22Rv1 (cell line): ENCODE measurements around the gene C6orf58.

ENCODE experiments used
- H3K27ac ChIP-seq: fragments of 450-650 bp; 2 replicates; pipeline ENCODE4 v1.5.1; 2017
- ZFX ChIP-seq: fragments of 450-650 bp; IDR thresholded peaks from 2 replicates; pipeline ENCODE4 v1.6.1; 2017; ENCODE audit warnings: antibody characterized with exemption, borderline replicate concordance
- TF ChIP-seq, protein P1 (sequence below): fragments of 450-650 bp; IDR thresholded peaks from 2 replicates; pipeline ENCODE4 v1.5.1; 2017; ENCODE audit warnings: mild to moderate bottlenecking

The C6orf58 gene

DNA sequence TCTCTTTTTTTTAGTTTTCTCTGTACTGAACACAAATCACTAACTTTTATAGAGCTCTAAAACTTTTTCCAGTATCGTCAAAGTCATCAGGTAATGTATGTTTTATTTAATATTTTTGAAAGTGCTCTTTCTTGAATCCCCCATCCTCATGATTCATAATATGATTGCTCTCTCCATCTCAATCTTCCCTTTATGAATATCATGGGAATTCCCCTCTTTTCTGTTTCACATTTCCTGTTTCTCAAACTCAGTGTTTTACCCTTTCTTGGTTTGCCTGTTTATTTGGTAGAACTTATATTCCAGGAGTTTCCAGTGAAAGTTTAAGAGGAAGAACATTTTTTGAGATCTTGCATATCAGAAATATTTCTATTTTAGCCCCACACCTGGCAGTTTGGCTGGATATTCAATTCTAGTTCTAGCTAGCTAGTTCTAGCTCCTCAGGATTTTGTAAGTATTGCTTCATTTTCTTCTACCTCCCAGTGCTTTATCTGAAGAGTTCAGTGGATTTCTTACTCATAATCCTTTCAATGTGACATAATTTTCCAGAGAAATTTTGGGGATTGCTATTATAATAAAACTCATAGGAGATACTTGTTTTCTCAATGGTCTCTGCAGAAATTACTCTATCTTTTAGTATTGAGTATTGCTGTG is 6.1 kb upstream of the C6orf58 start:
- TF ChIP-seq, protein P1, sequence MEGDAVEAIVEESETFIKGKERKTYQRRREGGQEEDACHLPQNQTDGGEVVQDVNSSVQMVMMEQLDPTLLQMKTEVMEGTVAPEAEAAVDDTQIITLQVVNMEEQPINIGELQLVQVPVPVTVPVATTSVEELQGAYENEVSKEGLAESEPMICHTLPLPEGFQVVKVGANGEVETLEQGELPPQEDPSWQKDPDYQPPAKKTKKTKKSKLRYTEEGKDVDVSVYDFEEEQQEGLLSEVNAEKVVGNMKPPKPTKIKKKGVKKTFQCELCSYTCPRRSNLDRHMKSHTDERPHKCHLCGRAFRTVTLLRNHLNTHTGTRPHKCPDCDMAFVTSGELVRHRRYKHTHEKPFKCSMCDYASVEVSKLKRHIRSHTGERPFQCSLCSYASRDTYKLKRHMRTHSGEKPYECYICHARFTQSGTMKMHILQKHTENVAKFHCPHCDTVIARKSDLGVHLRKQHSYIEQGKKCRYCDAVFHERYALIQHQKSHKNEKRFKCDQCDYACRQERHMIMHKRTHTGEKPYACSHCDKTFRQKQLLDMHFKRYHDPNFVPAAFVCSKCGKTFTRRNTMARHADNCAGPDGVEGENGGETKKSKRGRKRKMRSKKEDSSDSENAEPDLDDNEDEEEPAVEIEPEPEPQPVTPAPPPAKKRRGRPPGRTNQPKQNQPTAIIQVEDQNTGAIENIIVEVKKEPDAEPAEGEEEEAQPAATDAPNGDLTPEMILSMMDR: no peak
- TF ChIP-seq ZFX: no peak
- no peak overlapping the region for H3K27ac ChIP-seq

DNA sequence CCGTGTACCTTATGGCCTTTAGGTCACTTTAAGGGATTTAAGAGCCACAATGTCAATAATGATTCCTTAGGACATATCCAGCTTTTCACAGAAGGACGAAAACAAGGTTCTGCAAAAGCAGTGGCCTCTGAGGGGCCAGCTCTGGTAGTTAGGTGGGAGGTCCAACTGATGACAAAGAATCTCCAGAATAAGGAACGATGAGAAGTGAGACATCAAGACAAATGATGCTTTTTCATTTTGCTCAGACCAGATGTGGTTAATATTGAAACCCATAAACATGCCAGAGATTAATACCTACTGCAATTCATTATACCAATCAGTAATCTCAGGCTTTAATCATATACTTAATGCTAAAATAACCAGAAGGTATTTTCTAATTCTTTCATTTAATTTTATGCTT is 1.9 kb downstream of the C6orf58 start:
- TF ChIP-seq, protein P1: no peak
- no peak for TF ChIP-seq ZFX
- H3K27ac ChIP-seq: no peak overlapping the region

DNA sequence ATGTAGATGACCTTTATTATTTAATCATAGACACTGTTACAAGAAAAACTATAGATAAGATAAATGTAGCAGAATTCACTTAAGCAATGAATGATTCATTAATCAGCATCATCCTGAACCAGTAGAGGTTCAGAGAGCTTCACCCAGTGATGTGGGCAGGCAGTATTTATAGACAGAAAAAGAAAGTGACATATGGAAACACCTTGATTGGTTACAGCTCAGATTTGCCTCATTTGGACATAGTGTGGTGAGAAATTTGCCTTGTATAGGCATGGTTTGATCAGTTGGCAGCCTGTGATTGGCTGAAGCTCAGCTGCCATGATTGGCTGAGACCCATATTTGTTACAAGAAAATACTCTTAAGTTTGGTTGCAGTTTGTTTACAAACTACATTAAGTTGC is 4.6 kb downstream of the C6orf58 start:
- TF ChIP-seq ZFX: no peak
- TF ChIP-seq, protein P1: no peak
- H3K27ac ChIP-seq: no peak overlapping the region

GRCh38 chr6:127582777-127583462 is 5.9 kb downstream of the C6orf58 start:
- H3K27ac ChIP-seq: no peak overlapping the region
- TF ChIP-seq ZFX: no peak
- TF ChIP-seq, protein P1: no peak

GRCh38 chr6:127585123-127585522 is 8.1 kb downstream of the C6orf58 start:
- H3K27ac ChIP-seq: no peak overlapping the region
- TF ChIP-seq, protein P1: no peak
- TF ChIP-seq ZFX: no peak

- no peak overlapping the region for H3K27ac ChIP-seq
- TF ChIP-seq, protein P1: no peak
- TF ChIP-seq ZFX: no peak
These were observed 9.4 kb downstream of the C6orf58 start for GRCh38 chr6:127586372-127586771.

DNA sequence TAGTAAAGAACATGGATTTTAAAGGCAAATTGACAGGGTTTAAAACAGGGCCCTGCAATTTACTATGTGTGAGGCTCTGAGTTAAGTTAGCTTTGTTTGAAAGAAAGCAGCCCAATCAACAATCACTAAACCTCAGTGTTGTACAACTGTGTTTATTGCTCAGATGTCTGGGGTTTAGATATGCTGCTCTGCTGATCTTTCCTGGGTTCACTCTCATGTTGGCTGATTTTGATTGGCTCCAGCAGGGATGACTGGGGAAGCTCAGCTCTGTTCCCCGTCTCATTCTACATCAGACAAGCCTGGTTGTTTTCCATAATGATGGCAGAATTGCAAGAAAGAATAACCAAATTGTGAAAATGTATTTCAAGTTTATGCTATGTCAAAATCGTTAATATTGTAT is 10.9 kb downstream of the C6orf58 start:
- TF ChIP-seq, protein P1: no peak
- no peak for TF ChIP-seq ZFX
- no peak overlapping the region for H3K27ac ChIP-seq
